Esophagus squamous epithelium (tissue), 4 donors: ENCODE data around the gene LPAR1.

Experiments used
- POLR2A ChIP-seq, 4 donors: fragments of 450-650 bp; IDR thresholded peaks; one replicate each; pipeline ENCODE4 v1.6.1; 2017; ENCODE audit warnings: antibody characterized with exemption in 4 of 4, mild to moderate bottlenecking in 4 of 4, moderate library complexity in 3 of 4
- TF ChIP-seq, protein P1 (sequence below), 6 experiments: fragments of 450-650 bp in 4 of 6; fragments of 200-600 bp in 2 of 6; sonication (generic) in 2 of 6; IDR thresholded peaks; one replicate each; pipeline ENCODE4 v1.5.1; 2016 to 2019; ENCODE audit warnings: antibody characterized with exemption in 6 of 6, mild to moderate bottlenecking in 4 of 6, moderate library complexity in 4 of 6

DNA sequence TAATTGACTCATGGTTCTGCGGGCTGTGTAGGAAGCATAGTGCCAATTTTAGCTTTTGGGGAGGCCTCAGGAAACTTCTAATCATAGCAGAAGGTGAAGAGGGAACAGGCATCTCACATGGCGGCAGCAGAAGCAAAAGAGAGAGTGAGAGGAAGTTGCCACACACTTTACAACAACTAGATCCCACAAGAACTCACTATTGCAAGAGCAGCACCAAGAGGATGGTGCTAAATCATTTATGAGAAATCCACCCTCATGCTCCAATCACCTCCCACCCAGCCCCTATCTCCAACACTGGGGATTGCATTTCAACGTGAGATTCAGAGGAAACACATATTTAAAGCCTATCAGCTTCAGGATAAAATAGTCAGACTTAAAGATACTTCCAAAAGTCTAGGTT is 36.1 kb upstream of the LPAR1 start:
- no peak for TF ChIP-seq POLR2A (IDR thresholded peaks at IDR 0.05)
- TF ChIP-seq, protein P1, sequence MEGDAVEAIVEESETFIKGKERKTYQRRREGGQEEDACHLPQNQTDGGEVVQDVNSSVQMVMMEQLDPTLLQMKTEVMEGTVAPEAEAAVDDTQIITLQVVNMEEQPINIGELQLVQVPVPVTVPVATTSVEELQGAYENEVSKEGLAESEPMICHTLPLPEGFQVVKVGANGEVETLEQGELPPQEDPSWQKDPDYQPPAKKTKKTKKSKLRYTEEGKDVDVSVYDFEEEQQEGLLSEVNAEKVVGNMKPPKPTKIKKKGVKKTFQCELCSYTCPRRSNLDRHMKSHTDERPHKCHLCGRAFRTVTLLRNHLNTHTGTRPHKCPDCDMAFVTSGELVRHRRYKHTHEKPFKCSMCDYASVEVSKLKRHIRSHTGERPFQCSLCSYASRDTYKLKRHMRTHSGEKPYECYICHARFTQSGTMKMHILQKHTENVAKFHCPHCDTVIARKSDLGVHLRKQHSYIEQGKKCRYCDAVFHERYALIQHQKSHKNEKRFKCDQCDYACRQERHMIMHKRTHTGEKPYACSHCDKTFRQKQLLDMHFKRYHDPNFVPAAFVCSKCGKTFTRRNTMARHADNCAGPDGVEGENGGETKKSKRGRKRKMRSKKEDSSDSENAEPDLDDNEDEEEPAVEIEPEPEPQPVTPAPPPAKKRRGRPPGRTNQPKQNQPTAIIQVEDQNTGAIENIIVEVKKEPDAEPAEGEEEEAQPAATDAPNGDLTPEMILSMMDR (IDR thresholded peaks at IDR 0.05) = no peak
